Osteocyte (in vitro differentiated cells): ENCODE results near the gene ACTL10. TPM values are rescaled to one million over a fixed set of nuclear protein-coding genes. Genes with fewer than 3 reads are reported as not detected.

Experiments
- DNase-seq: peaks from one replicate; pipeline ENCODE4 v3.0.0; 2021; ENCODE audit warnings: mixed read lengths; ENCODE audit not compliant: unreplicated experiment; ENCODE audit errors: extremely low spot score
- H3K27ac Mint-ChIP-seq: one replicate; pipeline ENCODE4 v1.8.0; 2021; ENCODE audit warnings: mild to moderate bottlenecking, mixed read lengths; ENCODE audit not compliant: unreplicated experiment
- H3K27me3 Mint-ChIP-seq: one replicate; pipeline ENCODE4 v1.8.0; 2021; ENCODE audit warnings: mixed read lengths; ENCODE audit not compliant: unreplicated experiment
- H3K36me3 Mint-ChIP-seq: one replicate; pipeline ENCODE4 v1.8.0; 2021; ENCODE audit warnings: mixed read lengths; ENCODE audit not compliant: unreplicated experiment
- H3K4me1 Mint-ChIP-seq: one replicate; pipeline ENCODE4 v1.8.0; 2021; ENCODE audit warnings: mixed read lengths; ENCODE audit not compliant: unreplicated experiment
- H3K4me3 Mint-ChIP-seq: one replicate; pipeline ENCODE4 v1.8.0; 2021; ENCODE audit warnings: mild to moderate bottlenecking, moderate library complexity, mixed read lengths; ENCODE audit not compliant: unreplicated experiment
- H3K9me3 Mint-ChIP-seq: one replicate; pipeline ENCODE4 v1.8.0; 2021; ENCODE audit warnings: mixed read lengths; ENCODE audit not compliant: unreplicated experiment
- CTCF ChIP-seq: fragments of 200-600 bp; sonication (generic); IDR thresholded peaks from 2 replicates; pipeline ENCODE4 v1.5.0; 2021; ENCODE audit warnings: antibody characterized with exemption, mild to moderate bottlenecking, moderate library complexity
- long read RNA-seq: library from polyadenylated mRNA; unstranded; transcript quantifications from one replicate; pipeline ENCODE4 v2.0.0, GENCODE V29; 2021
- total RNA-seq: library from RNA; stranded (reverse); gene quantifications from 2 replicates; pipeline ENCODE4 v1.2.1, GENCODE V29; 2021

ACTL10 gene
- 0.52 and 0.54 TPM in 2 replicates for total RNA-seq
- long read RNA-seq = 0 reads

- H3K27me3 Mint-ChIP-seq = no peaks in the 10 kb centered on the region
- peak within 1 kb of the TSS; percentile 65 for H3K27ac Mint-ChIP-seq
- peak; percentile 30 for TF ChIP-seq CTCF
- no peaks in the 10 kb centered on the region for H3K9me3 Mint-ChIP-seq
- peak; percentile 93 for DNase-seq
- peaks cover 20% of the 10 kb centered on the region for H3K4me1 Mint-ChIP-seq
- peak within 1 kb of the TSS; percentile 73 for H3K4me3 Mint-ChIP-seq
- no peaks in the 10 kb centered on the region for H3K36me3 Mint-ChIP-seq
Observed at GRCh38 chr20:33666293-33667244, at the start of gene ACTL10. TSS of gene ACTL10 (plus strand) at chr20:33666943. CDS start at chr20:33667498, 555 bp downstream.

- H3K9me3 Mint-ChIP-seq = no peaks in the 10 kb centered on the region
- H3K36me3 Mint-ChIP-seq = peaks cover 34% of the 10 kb centered on the region
- H3K4me1 Mint-ChIP-seq = no peaks in the 10 kb centered on the region
- H3K27ac Mint-ChIP-seq = no peak overlapping the region
- no peaks in the 10 kb centered on the region for H3K27me3 Mint-ChIP-seq
- no peak for DNase-seq
- no peak for TF ChIP-seq CTCF
- no peak overlapping the region for H3K4me3 Mint-ChIP-seq
Observed at GRCh38 chr20:33621717-33622400, 44.9 kb upstream of the ACTL10 start.

GRCh38 chr20:33622705-33623365, 43.9 kb upstream of the ACTL10 start:
- Mint-ChIP-seq H3K27ac (no peak overlapping the region), H3K36me3 (peaks cover 35% of the 10 kb centered on the region), H3K4me1 (no peaks in the 10 kb centered on the region)

GRCh38 chr20:33624399-33624798, 42.3 kb upstream of the ACTL10 start:
- no peaks in the 10 kb centered on the region for H3K27me3 Mint-ChIP-seq
- no peak overlapping the region for H3K27ac Mint-ChIP-seq
- TF ChIP-seq CTCF = no peak
- DNase-seq = no peak
- no peak overlapping the region for H3K4me3 Mint-ChIP-seq
- peaks cover 50% of the 10 kb centered on the region for H3K36me3 Mint-ChIP-seq
- H3K9me3 Mint-ChIP-seq = no peaks in the 10 kb centered on the region
- H3K4me1 Mint-ChIP-seq = no peaks in the 10 kb centered on the region

More at GRCh38 chr20:33622705-33623365, 43.9 kb upstream of the ACTL10 start:
- no peak for TF ChIP-seq CTCF
- Mint-ChIP-seq H3K9me3 (no peaks in the 10 kb centered on the region), H3K4me3 (no peak overlapping the region), H3K27me3 (no peaks in the 10 kb centered on the region)
- no peak for DNase-seq
